Measurements from ENCODE around the gene ZNF697.

Gene ZNF697

GRCh38 chr1:119632841-119633240 lies 15.2 kb downstream of the ZNF697 start:
- no peak overlapping the region for H3K4me3 ChIP-seq (ENCODE audit: low read depth, low read length)
- TF ChIP-seq CTCF (IDR thresholded peaks at IDR 0.05; ENCODE audit: borderline replicate concordance, insufficient read depth, low read depth, low read length) = no peak

GRCh38 chr1:119632103-119632490 lies 16.0 kb downstream of the ZNF697 start:
- no peak overlapping the region for H3K4me3 ChIP-seq (ENCODE audit: low read depth, low read length)
- TF ChIP-seq CTCF (IDR thresholded peaks at IDR 0.05; ENCODE audit: borderline replicate concordance, insufficient read depth, low read depth, low read length) = no peak

GRCh38 chr1:119631433-119632102 lies 16.5 kb downstream of the ZNF697 start:
- TF ChIP-seq CTCF (IDR thresholded peaks at IDR 0.05; ENCODE audit: borderline replicate concordance, insufficient read depth, low read depth, low read length) = no peak
- no peak overlapping the region for H3K4me3 ChIP-seq (ENCODE audit: low read depth, low read length)

- TF ChIP-seq CTCF (IDR thresholded peaks at IDR 0.05; ENCODE audit: borderline replicate concordance, insufficient read depth, low read depth, low read length) = no peak
- H3K4me3 ChIP-seq (ENCODE audit: low read depth, low read length) = no peak overlapping the region
Observed at GRCh38 chr1:119631086-119631432, 17.0 kb downstream of the ZNF697 start.

GRCh38 chr1:119626841-119627240 lies 21.2 kb downstream of the ZNF697 start:
- no peak for TF ChIP-seq CTCF (IDR thresholded peaks at IDR 0.05; ENCODE audit: borderline replicate concordance, insufficient read depth, low read depth, low read length)
- no peak overlapping the region for H3K4me3 ChIP-seq (ENCODE audit: low read depth, low read length)

GRCh38 chr1:119626011-119626545 lies 22.0 kb downstream of the ZNF697 start:
- TF ChIP-seq CTCF (IDR thresholded peaks at IDR 0.05; ENCODE audit: borderline replicate concordance, insufficient read depth, low read depth, low read length) = no peak
- H3K4me3 ChIP-seq (ENCODE audit: low read depth, low read length) = no peak overlapping the region

- no peak for TF ChIP-seq CTCF (IDR thresholded peaks at IDR 0.05; ENCODE audit: borderline replicate concordance, insufficient read depth, low read depth, low read length)
Observed at GRCh38 chr1:119623678-119624077, 24.4 kb downstream of the ZNF697 start.

More at GRCh38 chr1:119623678-119624077, 24.4 kb downstream of the ZNF697 start:
- no peak overlapping the region for H3K4me3 ChIP-seq (ENCODE audit: low read depth, low read length)

All from GM12875 (cell line).